SH-SY5Y (cell line): Measurements from ENCODE around the gene CCNJL.

Experiments
- GATA2 ChIP-seq: IDR thresholded peaks from 2 replicates; pipeline ENCODE4 v1.6.1; 2011; ENCODE audit warnings: mild to moderate bottlenecking, low read depth, low read length
- GATA3 ChIP-seq: IDR thresholded peaks from 2 replicates; pipeline ENCODE4 v1.6.1; 2011; ENCODE audit warnings: low read depth, mild to moderate bottlenecking, low read length, moderate library complexity

DNA sequence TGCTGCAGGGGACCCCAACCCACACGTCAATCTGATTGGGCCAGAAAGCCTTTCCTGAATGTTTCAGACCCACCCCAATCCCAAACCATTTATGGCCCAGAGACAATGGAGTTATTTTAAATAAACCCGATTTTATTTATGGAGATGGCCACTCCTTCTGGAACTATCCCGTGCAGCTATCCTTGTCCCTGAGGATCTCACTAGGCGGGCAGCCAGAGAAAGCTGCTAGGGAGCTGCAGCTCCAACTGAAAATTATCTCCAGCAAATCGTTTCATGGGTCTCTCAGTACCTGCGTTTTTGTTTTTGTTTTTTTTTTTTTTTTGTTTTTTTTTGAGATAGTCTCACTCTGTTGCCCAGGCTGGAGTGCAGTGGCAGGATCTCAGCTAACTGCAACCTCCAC is 35.1 kb upstream of the CCNJL start:
- TF ChIP-seq GATA2 = no peak
- no peak for TF ChIP-seq GATA3
